ENCODE measurements around the gene LRTM2. TPM values are rescaled to one million over a fixed set of nuclear protein-coding genes. Genes with fewer than 3 reads are reported as not detected.

The LRTM2 gene
- total RNA-seq, 1 donor from 2014 or later = not detected

DNA sequence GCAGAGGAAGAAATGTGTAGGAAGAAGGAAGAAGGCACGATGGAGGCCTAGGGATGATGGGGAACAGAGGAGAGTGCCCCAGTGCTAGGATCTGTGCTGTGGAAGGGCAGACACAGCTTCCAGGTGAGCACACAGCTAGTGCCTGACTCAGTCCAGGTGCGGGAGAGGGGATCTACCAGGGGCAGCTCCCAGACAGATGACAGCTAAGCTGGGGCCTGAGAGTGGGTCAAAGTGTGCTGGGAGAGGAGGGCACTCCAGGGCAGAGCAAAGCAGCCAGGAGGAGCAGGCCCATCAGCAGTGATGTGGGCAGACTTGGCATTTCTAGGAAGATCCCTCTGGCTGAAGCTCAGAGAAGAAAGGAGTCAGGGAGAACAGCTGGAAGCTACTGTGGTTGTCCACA, 36.7 kb downstream of the LRTM2 start:
- no peak for DNase-seq (ENCODE audit: extremely low read depth, low read depth, low spot score)

DNA sequence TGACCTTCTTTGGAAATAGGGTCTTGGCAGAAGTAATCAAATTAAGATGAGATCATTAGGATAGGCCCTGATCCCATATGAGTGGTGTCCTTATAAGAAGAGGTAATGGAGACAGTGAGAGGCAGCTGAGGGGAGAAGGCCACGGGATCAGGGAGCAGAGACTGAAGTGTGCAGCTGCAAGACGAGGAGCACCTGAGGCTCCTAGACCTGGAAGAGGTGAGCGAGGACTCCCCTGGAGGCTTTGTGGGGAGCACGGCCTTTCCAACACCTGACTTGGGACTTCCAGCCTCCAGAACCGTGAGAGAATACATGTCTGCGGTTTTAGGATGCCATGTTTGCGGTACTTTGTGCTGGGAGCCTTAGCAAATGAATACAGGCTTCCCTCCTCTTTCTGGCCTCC, 37.5 kb downstream of the LRTM2 start:
- DNase-seq (ENCODE audit: extremely low read depth, low read depth, low spot score) = no peak

DNA sequence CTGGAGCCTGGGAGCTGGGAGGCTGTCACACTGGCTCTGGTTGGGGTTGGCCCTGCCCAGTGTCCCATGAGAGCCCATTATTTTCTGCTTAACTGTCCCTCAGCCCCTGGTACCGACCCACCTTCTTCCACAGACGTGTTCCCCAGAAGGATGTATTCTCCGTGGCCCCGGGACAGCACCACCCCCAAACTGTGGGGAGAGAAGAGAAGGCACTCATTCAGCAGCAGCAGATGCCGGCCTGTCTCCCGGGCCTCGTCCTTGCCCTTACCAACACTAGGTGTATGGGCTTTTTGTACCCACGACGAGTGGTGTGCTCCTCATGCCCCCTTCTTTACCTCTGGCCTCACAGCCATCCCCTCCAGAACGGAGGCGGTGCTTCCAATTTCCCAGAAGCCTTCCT, 38.1 kb downstream of the LRTM2 start:
- DNase-seq (ENCODE audit: extremely low read depth, low read depth, low spot score) = no peak

DNA sequence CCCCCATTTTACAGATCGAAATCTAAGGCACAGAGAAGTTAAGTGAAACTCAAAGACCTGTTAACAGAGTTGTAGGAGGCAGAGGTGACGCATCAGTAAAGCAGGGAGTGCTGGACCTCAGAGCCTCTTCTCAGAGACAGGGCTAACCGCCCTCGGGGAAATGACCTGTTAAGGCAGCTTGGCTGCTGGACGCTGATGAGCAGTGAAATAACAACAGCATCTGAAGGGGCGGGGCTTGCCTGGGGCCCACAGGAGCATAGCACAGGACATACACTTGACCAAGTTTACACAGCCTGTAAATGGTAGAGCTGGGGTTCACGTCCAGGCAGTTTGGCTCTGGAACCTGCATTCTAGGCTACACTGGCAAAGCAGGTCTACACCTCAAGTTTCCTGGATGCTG, 39.3 kb downstream of the LRTM2 start:
- no peak for DNase-seq (ENCODE audit: extremely low read depth, low read depth, low spot score)

DNA sequence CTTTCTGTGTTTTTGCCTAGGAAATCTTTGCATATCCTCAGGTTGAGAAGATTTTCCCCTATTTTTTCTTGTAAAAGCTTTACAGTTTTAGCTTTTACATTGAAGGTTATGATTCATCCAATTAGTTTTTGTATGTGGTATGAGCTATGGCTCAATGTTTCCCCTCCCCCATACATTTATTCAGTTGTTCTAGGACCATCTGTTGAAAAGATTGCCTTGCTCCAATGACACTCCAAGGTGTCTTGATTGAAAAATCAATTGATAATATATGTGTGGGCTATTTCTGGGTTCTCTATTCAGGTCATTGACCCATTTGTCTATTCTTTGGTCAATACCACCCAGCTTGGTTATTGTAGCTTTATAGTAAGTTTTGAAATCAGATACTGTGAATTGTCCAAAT, 42.6 kb downstream of the LRTM2 start:
- no peak for DNase-seq (ENCODE audit: extremely low read depth, low read depth, low spot score)

DNA sequence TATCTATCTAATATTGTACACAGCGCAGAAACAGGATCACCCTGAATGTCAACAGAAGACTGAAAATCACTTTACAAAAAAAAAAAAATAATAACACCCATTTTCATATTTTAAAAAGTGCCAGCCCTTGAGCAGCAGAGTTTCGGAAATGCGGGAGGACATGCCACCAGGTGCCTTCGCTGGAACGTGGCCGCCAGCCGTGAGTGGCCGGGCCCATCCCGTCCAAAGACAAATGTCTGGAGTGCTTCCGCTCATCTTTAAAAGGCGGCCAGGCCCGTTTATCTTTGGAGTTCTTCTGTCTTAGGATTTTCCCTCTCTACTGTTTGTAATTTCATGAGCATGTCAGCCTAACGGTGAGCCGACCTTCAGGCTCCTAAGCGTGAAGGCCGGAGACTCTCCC, 43.5 kb downstream of the LRTM2 start:
- no peak for DNase-seq (ENCODE audit: extremely low read depth, low read depth, low spot score)

DNA sequence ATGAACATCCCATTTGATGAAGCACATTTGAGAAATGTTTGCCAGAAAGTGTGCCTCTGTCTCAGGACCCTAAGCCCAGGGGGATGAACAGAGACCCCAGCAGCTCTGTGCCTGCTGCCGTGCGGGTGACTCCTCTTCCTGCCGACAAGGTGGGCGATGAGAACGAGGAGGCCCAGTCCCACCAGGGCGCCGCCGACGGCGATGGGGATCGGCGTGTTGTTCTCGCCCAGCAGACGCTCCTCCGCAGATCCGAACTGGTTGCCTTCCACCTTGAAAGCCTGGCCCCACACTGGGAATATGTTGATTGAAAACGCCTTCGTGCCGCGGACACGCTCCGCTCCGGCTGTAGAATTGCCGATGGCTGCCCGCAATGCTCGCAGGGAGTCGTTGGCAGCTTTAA, 44.1 kb downstream of the LRTM2 start:
- no peak for DNase-seq (ENCODE audit: extremely low read depth, low read depth, low spot score)

DNA sequence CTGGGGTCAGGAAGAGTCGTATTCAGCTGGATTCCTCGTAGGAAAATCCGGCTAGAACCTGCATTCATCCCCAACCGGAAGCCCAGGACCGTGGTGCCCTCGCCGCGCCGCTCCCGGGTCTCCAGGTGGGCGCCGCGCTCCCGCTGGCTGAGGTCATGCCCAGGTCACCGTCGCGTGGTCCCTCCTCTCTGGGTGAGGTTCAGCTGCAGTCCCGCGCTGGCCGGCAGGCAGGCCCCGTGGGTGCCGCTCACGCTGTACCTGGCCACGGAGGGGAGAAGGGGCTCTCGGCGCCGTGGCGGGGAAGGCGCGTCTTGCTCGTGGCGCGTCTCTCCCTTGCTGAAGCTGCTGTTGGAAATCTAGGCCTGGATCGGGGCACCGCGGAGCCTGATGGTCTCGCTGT, 44.5 kb downstream of the LRTM2 start:
- no peak for DNase-seq (ENCODE audit: extremely low read depth, low read depth, low spot score)

DNA sequence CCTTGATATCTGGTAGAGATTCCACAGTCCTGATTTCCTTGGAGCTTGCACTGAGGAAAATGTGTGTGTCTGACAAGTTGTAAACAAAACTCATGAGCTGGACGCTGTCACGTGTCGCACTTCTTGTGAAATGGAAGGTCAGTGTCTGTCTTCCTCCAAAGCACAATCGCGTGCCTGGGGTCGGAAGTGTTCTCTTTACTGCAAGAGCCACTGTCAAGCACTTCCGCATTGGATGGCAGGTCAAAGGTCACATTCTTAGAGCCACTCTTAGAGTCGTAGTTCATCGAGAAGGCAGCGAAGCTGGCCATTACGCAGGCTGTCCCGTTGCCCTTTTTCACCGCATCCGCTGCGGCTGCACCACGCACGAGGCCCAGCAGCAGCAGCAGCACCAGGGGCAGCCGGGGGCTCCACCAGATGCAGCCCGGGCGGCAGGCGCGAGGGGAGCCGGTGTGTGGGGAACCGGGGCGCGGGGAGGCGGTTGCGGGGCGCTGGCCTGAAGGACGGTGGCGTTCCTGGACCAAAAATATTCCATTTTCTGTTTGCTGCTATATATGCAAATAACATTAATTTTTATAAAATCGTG, 45.0 kb downstream of the LRTM2 start:
- no peak for DNase-seq (ENCODE audit: extremely low read depth, low read depth, low spot score)

DNA sequence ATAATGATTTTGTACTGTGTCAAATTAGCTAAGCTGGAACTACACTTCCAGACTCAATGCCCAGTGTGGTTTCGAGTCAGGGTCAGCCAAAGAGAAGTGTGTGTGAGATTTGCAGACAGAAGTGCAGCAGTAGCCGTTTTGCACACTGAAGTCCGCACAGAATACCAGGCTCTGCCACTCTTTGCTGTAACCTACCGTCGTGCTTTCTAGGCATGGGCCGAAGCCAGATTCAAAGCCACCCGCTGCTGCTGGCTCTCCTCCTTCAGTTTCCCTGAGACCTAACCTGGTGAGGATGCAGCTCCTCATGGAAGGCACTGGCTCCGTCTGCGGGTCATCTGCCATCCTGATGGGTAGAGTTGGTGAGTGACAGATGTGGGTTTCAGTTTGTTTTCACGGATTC, 48.8 kb downstream of the LRTM2 start:
- DNase-seq (ENCODE audit: extremely low read depth, low read depth, low spot score) = no peak

DNA sequence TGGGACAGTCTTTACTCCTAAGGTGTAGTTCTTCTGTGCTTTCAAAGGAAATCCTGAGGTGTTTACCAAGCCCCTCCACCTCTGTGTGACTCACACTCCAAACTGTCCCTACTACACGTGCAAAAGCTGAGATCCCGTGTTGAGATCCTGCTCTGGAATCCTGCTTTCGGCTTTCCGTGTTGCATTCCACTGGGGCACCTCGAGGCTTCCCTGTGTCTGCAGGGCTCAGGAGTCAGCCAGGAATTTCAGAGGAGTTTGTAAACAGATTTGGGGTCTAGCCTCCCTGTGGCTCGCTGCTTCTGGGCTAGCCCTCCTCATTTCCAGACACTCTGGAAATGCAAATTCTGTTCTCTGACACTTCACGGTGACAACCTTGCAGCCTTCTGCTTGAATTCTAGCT, 49.7 kb downstream of the LRTM2 start:
- no peak for DNase-seq (ENCODE audit: extremely low read depth, low read depth, low spot score)

DNA sequence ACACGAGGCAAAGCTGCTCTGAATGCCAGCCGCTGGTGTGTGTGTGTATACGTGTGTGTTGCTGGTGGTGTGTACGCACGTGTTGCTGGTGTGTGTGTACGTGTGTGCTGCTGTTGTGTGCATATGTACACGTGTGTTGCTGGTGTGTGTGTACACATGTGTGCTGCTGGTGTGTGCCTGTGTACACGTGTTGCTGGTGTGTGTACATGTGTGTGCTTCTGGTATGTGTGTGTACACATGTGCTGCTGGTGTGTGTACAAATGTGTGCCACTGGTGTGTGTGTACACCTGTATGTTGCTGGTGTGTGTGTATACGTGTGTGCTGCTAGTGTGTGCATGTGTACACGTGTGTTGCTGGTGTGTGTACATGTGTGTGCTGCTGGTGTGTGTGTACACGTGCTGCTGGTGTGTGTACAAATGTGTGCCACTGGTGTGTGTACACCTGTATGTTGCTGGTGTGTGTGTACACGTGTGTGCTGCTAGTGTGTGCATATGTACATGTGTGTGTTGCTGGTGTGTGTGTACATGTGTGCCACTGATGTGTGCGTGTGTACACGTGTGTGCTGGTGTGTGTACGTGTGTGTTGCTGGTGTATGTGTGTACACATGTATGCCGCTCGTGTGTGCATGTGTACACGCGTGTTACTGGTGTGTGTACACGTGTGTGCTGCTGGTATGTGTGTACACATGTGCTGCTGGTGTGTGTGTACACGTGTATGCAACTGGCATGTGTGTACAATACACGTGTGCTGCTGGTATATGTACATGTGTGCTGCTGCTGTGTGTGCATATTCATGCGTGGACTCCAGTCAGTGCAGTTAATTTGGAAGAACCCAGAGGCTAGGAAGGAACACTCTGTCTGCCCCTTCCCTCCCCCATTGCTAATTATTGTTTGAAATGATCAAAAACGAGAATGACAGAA, 50.9 kb downstream of the LRTM2 start:
- DNase-seq (ENCODE audit: extremely low read depth, low read depth, low spot score) = no peak

DNA sequence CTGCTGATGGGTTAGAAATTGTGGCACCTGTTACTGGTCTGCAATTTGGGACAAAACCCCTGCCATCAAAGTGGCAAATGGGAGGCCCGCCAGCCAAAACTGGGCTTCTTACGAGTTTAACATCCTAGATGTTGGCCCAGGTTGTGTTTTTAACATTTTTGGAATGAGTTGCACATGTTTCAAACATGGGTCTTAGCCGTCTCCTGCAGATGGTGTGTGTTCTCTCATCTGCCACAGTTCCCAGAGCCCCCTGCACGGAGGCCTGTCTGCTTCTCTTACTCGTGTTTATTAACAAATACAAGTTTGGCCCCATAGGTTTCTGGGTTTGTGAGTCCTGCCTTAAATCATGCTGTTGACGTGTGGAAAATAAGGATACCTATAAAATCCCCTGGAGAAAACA, 51.6 kb downstream of the LRTM2 start:
- no peak for DNase-seq (ENCODE audit: extremely low read depth, low read depth, low spot score)

DNA sequence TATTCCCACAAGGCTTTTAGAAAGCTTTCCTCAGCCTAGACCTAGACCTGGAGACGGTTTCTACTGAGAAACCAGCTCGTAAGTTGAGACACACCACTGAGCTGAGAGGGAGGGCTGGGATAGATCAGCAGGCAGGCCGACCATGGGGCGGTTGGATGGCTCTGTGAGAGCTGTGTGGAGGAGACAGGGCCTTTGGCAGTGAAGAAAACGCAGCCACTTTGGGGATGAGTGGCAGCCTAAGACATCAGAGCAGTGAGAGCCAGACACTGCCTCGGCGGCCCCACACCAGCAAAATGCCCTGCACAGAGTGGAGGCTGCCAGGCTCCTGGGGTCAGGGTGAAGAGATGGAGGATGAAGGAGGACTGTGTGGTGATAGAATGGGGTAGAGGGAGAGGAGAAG, 52.1 kb downstream of the LRTM2 start:
- DNase-seq (ENCODE audit: extremely low read depth, low read depth, low spot score) = no peak

DNA sequence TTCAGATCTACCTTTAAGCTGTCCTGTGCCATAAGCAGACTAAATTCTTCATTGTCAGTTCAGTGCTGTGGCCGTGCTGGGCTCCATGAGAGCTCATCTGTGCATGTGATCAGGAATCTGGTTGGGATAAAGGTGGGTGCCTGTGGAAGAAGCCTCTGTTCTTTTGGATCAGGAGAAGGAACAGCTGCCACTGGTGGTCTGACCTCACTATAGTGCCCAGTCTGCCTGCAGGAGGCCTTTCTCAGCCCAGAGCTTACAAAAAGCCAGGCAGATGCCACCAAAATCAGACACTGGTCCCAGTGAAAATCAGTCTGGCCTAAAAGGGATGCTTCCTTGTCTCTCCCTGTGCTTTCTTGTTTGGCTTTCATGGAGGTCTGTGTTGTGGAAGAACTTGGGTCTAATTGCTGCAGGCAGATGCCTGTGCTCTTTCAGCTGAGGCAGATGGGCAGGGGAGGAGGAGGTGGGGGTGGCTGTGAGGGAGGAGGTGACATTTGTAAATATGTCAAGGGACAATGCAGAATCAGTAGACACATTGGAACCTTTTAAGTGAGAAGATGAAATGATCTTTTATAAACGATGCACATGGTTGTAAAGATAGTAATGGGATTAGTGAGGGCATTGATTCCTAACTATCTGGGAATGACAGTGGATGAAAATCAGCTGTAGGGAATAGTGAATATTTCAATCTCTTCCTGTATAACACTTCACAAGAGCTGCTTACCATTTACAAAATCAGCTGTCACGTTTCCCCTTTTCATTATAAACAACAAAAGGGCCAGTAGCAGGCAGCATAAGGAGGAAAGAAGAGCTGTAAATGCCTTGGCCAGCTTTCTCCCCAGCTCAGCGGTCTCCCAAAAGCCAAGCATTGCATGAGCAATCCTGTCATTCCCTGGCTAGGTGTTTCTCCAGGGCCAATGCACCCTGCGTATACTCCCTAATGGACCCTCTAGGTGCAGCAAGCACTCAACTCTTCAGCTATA, 53.5 kb downstream of the LRTM2 start:
- DNase-seq (ENCODE audit: extremely low read depth, low read depth, low spot score) = no peak

DNA sequence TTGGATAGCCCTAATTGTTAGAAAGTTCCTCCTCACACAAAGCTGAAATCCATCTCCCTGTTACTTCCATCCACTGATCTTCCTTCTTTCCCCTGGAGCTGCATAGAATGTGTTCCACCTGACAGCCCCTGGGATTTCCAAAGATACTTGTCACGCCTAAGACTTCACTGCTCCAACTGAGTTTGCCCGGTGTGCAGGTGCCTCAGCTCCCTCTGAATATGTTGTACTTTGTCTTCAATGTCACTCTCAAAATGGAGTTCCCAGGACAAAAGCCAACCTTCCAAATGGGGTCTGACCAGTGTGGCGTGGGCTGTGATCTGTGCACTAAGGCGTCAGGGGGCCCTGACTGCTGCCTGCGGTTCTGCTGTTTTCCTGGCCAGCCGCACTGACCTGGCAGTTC, 55.2 kb downstream of the LRTM2 start:
- no peak for DNase-seq (ENCODE audit: extremely low read depth, low read depth, low spot score)

DNA sequence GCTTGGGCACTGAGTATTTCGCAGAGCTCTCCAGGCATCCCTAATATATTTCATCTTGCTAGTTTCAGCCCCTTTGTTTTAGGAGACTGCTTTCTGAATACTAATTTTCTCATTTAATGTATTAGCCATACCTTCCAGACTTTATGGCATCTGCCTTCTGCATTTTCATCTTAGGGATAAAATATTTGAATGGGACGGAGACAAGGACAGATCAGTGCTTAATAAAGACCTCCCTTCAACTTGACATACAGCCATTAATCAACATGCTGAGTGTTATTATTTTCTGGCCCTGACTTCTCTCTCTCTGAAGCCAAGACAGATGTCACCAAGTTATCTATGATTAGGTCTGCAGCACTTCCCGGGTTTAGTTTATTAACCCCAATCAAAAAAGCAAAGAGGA, 55.7 kb downstream of the LRTM2 start:
- DNase-seq (ENCODE audit: extremely low read depth, low read depth, low spot score) = no peak

DNA sequence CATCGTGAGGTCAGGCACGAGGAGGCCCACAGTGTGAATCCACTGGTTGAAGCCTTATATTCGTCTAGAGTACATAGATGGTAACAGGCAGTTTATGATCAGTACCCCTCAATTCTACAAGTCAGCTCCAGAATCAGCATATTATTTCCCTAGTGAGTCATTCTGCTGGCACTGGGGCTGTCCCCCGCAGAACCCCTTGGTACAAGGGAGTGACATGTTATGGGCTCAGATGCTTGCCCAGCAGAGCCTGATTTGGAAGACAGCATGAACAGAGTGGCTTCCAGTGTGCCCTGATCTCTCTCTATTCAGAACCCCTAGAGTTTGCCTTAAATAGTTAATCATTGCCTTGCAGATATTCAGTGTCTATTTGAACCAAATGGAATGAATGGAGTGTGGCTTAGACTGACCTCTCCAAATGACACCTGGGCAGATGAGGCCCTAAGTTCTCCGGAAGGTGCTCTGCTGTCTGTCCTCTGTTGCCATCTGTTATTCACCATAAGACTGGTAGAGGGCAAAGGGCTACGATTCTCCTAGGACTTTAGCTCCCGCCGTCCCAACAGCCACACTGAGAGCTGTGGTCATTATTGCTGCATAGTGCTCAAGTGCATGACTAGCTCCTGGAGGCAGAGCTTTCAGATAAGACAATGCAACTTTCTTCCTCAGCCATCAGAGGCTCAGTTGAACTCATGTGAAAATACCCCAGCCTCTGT, 57.0 kb downstream of the LRTM2 start:
- no peak for DNase-seq (ENCODE audit: extremely low read depth, low read depth, low spot score)

DNA sequence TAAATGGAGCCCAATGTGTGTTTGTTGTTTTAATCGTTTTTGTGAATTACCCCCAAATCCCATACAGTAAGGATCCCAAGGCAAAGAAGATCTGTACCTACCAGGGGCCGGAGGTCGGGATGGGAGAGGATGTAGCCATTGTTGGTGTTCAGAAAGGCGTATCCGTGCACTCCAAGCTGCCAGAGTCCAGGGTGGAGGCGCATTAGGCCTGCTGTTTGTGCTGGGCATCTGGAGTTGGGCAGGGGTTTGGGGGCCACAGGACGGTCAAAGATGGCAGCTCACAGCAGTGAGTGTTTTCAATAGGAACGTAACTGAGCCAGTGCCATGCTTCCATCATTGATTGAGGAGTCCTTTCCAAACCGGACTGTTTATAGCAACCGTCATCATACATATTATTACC, 57.8 kb downstream of the LRTM2 start:
- no peak for DNase-seq (ENCODE audit: extremely low read depth, low read depth, low spot score)

DNA sequence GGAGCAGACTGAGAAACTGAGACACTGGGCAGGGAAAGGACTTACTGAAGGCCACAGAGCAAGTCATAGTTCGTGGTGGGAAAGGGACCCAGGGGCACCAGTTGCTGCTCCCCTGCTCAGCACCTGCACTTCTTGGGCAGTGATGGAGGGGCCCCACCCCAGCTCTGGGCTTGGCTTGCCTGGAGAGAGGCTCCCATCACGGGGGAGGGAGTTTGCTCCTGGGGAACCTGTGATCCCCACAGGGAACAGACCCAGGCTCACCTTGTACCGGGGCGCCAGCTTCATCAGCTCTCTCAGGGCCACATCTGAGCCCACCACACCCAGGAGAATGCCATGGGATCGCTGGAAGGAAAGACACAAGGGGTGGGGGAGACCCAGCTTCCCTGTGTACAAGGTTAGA, 58.3 kb downstream of the LRTM2 start:
- no peak for DNase-seq (ENCODE audit: extremely low read depth, low read depth, low spot score)

DNA sequence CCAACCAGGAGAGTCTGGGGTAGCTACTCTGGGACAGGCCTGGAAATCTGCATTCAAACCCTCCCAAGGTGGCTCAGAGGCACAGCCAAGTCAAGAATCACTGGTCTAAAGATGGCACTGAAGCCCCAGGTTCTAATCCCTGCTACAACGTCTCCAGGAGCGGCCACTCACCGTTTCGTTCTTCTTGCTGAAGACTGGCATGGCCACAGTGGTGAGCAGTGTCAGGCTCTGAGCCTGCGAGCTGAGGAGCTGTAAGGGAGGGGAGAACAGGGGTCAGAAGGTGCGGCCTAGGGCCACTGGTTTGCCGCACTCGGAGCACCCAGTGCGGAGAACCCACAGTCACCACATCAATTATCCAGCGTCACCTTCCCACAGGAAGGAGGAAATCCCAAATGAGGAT, 59.3 kb downstream of the LRTM2 start:
- no peak for DNase-seq (ENCODE audit: extremely low read depth, low read depth, low spot score)

Data from glomerular endothelial cell (primary cell).